ENCODE measurements around the gene GRAMD4. TPM values are rescaled to one million over a fixed set of nuclear protein-coding genes. Genes with fewer than 3 reads are reported as not detected.

GRAMD4 gene
- total RNA-seq, 2 donors from 2014 or later, result 38.0 to 43.3 TPM

DNA sequence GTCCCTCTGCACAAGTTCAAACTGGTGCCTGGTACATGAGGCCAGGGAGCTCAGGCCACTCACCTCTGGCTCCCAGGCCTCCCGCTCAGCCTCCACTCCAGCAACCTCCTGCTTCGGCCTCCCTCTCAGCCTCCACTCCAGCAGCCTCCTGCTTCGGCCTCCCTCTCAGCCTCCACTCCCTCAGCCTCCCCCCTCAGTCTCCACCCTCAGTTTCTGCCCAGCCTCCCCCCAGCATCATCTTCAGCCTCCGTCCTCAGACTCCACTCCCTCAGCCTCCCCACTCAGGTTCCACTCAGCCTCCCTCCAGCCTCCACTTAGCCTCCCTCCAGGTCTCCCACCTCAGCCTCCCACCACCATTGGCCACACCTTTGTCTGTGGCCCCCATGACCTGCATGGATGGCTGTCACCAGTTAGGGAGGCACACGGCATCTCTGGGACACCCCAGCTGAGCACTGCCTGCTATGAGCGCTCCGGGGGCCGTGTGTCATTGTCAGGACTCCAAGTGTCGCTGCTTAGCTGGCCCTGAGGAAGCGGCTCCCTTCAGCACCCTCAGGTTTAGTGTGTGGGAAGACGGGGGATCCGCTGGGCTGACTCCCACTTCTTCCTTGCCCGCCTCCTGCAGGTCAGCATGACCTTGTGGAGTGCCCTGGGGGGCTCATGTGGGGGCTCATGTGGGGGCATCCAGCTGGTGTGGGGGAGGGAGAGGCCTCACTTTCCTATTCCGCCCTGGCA lies 39.0 kb downstream of the GRAMD4 start:
- TF ChIP-seq, protein P1, sequence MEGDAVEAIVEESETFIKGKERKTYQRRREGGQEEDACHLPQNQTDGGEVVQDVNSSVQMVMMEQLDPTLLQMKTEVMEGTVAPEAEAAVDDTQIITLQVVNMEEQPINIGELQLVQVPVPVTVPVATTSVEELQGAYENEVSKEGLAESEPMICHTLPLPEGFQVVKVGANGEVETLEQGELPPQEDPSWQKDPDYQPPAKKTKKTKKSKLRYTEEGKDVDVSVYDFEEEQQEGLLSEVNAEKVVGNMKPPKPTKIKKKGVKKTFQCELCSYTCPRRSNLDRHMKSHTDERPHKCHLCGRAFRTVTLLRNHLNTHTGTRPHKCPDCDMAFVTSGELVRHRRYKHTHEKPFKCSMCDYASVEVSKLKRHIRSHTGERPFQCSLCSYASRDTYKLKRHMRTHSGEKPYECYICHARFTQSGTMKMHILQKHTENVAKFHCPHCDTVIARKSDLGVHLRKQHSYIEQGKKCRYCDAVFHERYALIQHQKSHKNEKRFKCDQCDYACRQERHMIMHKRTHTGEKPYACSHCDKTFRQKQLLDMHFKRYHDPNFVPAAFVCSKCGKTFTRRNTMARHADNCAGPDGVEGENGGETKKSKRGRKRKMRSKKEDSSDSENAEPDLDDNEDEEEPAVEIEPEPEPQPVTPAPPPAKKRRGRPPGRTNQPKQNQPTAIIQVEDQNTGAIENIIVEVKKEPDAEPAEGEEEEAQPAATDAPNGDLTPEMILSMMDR (conservative IDR thresholded peaks at IDR 0.05), result no peak
- Mint-ChIP-seq H3K4me1 (peaks cover 5% of the 10 kb centered on the region), H3K4me3 (no peak overlapping the region)

GRCh38 chr22:46659791-46660186 lies 39.6 kb downstream of the GRAMD4 start:
- Histone ChIP-seq H3K36me3 (ENCODE audit: control insufficient read depth, insufficient read depth, low read length) (no peaks in the 10 kb centered on the region), H3K4me3 (ENCODE audit: low read length) (no peak overlapping the region), H3K4me1 (ENCODE audit: control insufficient read depth, insufficient read depth, low read length) (no peaks in the 10 kb centered on the region), H3K9ac (ENCODE audit: extremely low read depth, low read length, poor library complexity, severe bottlenecking) (no peak overlapping the region), H3K27me3 (ENCODE audit: control insufficient read depth, insufficient read depth, low read length, poor library complexity, severe bottlenecking) (no peaks in the 10 kb centered on the region), H3K27ac (ENCODE audit: low read depth, low read length) (no peak overlapping the region), H3K9me3 (ENCODE audit: control insufficient read depth, low read length) (no peaks in the 10 kb centered on the region)
- H3K4me3 Mint-ChIP-seq, result no peak overlapping the region
- TF ChIP-seq, protein P1 (conservative IDR thresholded peaks at IDR 0.05), result no peak
- H3K27me3 Mint-ChIP-seq (ENCODE audit: insufficient read depth), result no peaks in the 10 kb centered on the region
- peaks cover 6% of the 10 kb centered on the region for H3K36me3 Mint-ChIP-seq (ENCODE audit: low read depth)
- H3K4me1 Mint-ChIP-seq, result peaks cover 5% of the 10 kb centered on the region
- no peak for DNase-seq
- H3K9me3 Mint-ChIP-seq, result no peaks in the 10 kb centered on the region
- WGBS, 2 experiments (ENCODE audit: insufficient coverage in 1 of 2, insufficient read length in 1 of 2), result 95 to 97% methylated on average over 5 to 12 of the region's 12 CpGs
- no peak overlapping the region for H3K27ac Mint-ChIP-seq

More for the DNA sequence above, 39.0 kb downstream of the GRAMD4 start:
- peaks cover 6% of the 10 kb centered on the region for H3K36me3 Mint-ChIP-seq (ENCODE audit: low read depth)
- H3K27me3 ChIP-seq (ENCODE audit: control insufficient read depth, insufficient read depth, low read length, poor library complexity, severe bottlenecking), result no peaks in the 10 kb centered on the region
- H3K27ac ChIP-seq (ENCODE audit: low read depth, low read length), result no peak overlapping the region
- no peaks in the 10 kb centered on the region for H3K9me3 ChIP-seq (ENCODE audit: control insufficient read depth, low read length)
- H3K27me3 Mint-ChIP-seq (ENCODE audit: insufficient read depth), result no peaks in the 10 kb centered on the region
- H3K4me1 ChIP-seq (ENCODE audit: control insufficient read depth, insufficient read depth, low read length), result no peaks in the 10 kb centered on the region
- H3K9ac ChIP-seq (ENCODE audit: extremely low read depth, low read length, poor library complexity, severe bottlenecking), result no peak overlapping the region
- no peak for DNase-seq
- H3K36me3 ChIP-seq (ENCODE audit: control insufficient read depth, insufficient read depth, low read length), result no peaks in the 10 kb centered on the region
- no peaks in the 10 kb centered on the region for H3K9me3 Mint-ChIP-seq
- H3K4me3 ChIP-seq (ENCODE audit: low read length), result no peak overlapping the region
- 90 to 91% methylated on average over 2 to 14 of the region's 14 CpGs for WGBS, 2 experiments (ENCODE audit: insufficient coverage in 1 of 2, insufficient read length in 1 of 2)
- H3K27ac Mint-ChIP-seq, result no peak overlapping the region

GRCh38 chr22:46660604-46661201 lies 40.5 kb downstream of the GRAMD4 start:
- Mint-ChIP-seq H3K9me3 (no peaks in the 10 kb centered on the region), H3K27me3 (ENCODE audit: insufficient read depth) (no peaks in the 10 kb centered on the region), H3K4me1 (peaks cover 5% of the 10 kb centered on the region), H3K4me3 (no peak overlapping the region), H3K27ac (no peak overlapping the region), H3K36me3 (ENCODE audit: low read depth) (peaks cover 6% of the 10 kb centered on the region)
- H3K4me3 ChIP-seq (ENCODE audit: low read length), result no peak overlapping the region
- no peaks in the 10 kb centered on the region for H3K4me1 ChIP-seq (ENCODE audit: control insufficient read depth, insufficient read depth, low read length)
- no peak overlapping the region for H3K9ac ChIP-seq (ENCODE audit: extremely low read depth, low read length, poor library complexity, severe bottlenecking)
- TF ChIP-seq, protein P1 (conservative IDR thresholded peaks at IDR 0.05), result peak; percentile 53
- no peaks in the 10 kb centered on the region for H3K27me3 ChIP-seq (ENCODE audit: control insufficient read depth, insufficient read depth, low read length, poor library complexity, severe bottlenecking)
- H3K9me3 ChIP-seq (ENCODE audit: control insufficient read depth, low read length), result no peaks in the 10 kb centered on the region
- H3K36me3 ChIP-seq (ENCODE audit: control insufficient read depth, insufficient read depth, low read length), result no peaks in the 10 kb centered on the region
- 67 to 82% methylated on average over 5 to 11 of the region's 11 CpGs for WGBS, 2 experiments (ENCODE audit: insufficient coverage in 1 of 2, insufficient read length in 1 of 2)
- DNase-seq, result no peak
- H3K27ac ChIP-seq (ENCODE audit: low read depth, low read length), result no peak overlapping the region
